Measurements from ENCODE around the gene TOR2A. TPM values are rescaled to one million over a fixed set of nuclear protein-coding genes. Genes with fewer than 3 reads are reported as not detected.

The TOR2A gene
- total RNA-seq, 4 donors from 2014 or later: 10.7 to 12.5 (median 11.5) TPM

DNA sequence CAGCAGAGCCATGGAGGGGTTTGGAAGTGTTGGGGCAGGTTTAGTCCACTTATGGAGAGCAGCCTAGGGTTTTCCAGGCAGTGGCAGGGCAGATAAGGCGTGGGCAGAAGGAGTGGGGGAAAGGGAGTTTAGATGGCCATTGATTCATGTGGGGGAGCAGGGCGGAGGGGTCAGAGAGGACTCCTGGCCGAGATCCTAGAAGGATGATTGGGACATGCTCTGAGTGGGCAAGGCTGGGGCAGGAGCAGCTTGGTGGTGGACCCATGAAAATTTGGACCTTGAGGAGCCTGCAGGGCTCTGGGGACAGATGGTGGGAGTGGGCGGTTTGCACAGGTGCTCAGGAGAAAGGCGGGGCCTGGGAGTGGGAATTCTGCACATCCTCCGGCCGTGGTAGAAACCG lies 18.1 kb upstream of the TOR2A start:
- TF ChIP-seq POLR2A (IDR thresholded peaks at IDR 0.05) (no peak), CTCF (IDR thresholded peaks at IDR 0.05) (no peak)
- Histone ChIP-seq H3K4me3 (no peak overlapping the region), H3K4me1 (peaks cover 5 to 28% (median 8%) of the 10 kb centered on the region in 3 donors), H3K9me3 (no peaks in the 10 kb centered on the region), H3K27me3 (peaks cover 5 to 63% (median 12%) of the 10 kb centered on the region in 4 donors), H3K36me3 (peaks cover 0 to 31% (median 0%) of the 10 kb centered on the region in 3 donors), H3K27ac (no peak overlapping the region)
- DNase-seq: no peak
- intact Hi-C loops (cut with DNase I): no loop called here
- 77 to 79% methylated on average over 7 to 8 of the region's 8 CpGs for WGBS, 2 donors

GRCh38 chr9:127751269-127752054 lies 16.4 kb upstream of the TOR2A start:
- TF ChIP-seq CTCF (IDR thresholded peaks at IDR 0.05): no peak
- no peak for TF ChIP-seq POLR2A (IDR thresholded peaks at IDR 0.05)
- no peak overlapping the region for H3K4me3 ChIP-seq
- peaks cover 5 to 28% (median 8%) of the 10 kb centered on the region in 3 donors for H3K4me1 ChIP-seq
- peaks cover 5 to 55% (median 12%) of the 10 kb centered on the region in 4 donors for H3K27me3 ChIP-seq
- peaks cover 0 to 45% (median 0%) of the 10 kb centered on the region in 3 donors for H3K36me3 ChIP-seq
- 26 to 29% methylated on average over 3 to 10 of the region's 10 CpGs for WGBS, 2 donors
- DNase-seq: no peak
- H3K27ac ChIP-seq: no peak overlapping the region
- intact Hi-C loops (cut with DNase I): no loop called here
- no peaks in the 10 kb centered on the region for H3K9me3 ChIP-seq

DNA sequence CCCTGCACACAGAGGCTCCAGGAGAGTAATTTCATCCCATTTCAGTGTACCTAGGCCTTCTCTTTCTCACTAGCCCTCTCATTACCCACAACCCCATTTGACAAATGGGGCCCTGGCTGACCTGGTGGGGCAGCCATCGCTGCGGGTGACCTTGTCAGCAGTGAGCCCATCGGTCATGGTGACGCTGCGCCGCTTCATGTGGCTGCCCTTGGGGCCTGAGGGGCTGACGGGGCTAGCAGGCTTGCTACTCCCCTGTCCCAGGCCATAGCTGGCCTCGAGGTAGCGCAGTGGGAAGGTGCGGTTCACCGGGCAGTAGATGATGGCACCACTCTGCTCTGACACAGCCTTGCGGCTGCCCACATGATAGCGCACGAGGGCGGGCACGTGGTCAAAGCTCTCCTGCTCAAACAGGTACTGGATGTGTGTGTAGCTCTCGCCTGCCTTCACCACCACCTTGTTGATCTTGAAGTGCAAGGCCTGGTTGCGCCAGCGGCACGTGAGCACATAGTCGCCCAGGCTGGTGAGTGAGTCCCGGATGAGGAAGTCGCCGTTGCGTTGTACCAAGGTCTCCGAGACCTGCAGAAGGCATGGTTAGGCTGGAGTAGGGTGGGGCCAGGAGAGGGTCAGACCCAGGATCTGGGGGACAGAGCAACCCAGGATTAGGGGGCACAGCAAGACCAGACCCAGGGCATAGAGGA lies 14.1 kb upstream of the TOR2A start:
- Histone ChIP-seq H3K36me3 (peaks cover 0 to 55% (median 0%) of the 10 kb centered on the region in 3 donors), H3K4me1 (peaks cover 0 to 12% (median 0%) of the 10 kb centered on the region in 3 donors), H3K27ac (no peak overlapping the region), H3K9me3 (no peaks in the 10 kb centered on the region), H3K4me3 (no peak overlapping the region), H3K27me3 (peaks cover 2 to 33% (median 7%) of the 10 kb centered on the region in 4 donors)
- intact Hi-C loops (cut with DNase I): no loop called here
- TF ChIP-seq CTCF (IDR thresholded peaks at IDR 0.05): no peak
- no peak for TF ChIP-seq POLR2A (IDR thresholded peaks at IDR 0.05)
- WGBS, 2 donors: 94 to 96% methylated on average over 9 to 15 of the region's 26 CpGs
- DNase-seq: no peak

GRCh38 chr9:127746959-127747569 lies 12.0 kb upstream of the TOR2A start:
- WGBS, 2 donors: 74 to 78% methylated on average over 11 to 15 of the region's 15 CpGs
- TF ChIP-seq CTCF (IDR thresholded peaks at IDR 0.05): no peak
- TF ChIP-seq POLR2A (IDR thresholded peaks at IDR 0.05): no peak
- Histone ChIP-seq H3K36me3 (peaks cover 0 to 65% (median 0%) of the 10 kb centered on the region in 3 donors), H3K4me1 (peaks cover 0 to 21% (median 6%) of the 10 kb centered on the region in 3 donors), H3K9me3 (no peaks in the 10 kb centered on the region), H3K27ac (no peak overlapping the region), H3K27me3 (peaks cover 0 to 19% (median 0%) of the 10 kb centered on the region in 4 donors), H3K4me3 (no peak overlapping the region)
- intact Hi-C loops (cut with DNase I): no loop called here
- DNase-seq: no peak

Data from esophagus squamous epithelium (tissue), 5 donors.